K562 (cell line): Measurements from ENCODE around the gene PLCL1. TPM values are rescaled to one million over a fixed set of nuclear protein-coding genes. Genes with fewer than 3 reads are reported as not detected.

Experiments
- HCFC1 ChIP-seq: IDR thresholded peaks from 2 replicates; pipeline ENCODE4 v1.6.1; 2012; ENCODE audit warnings: low read depth, low read length, improper control_type of control experiment
- MTA1 ChIP-seq: fragments of 450-650 bp; IDR thresholded peaks from 2 replicates; pipeline ENCODE4 v1.6.1; 2017; ENCODE audit warnings: borderline replicate concordance
- NFXL1 ChIP-seq: fragments of 450-650 bp; formaldehyde crosslinking; IDR thresholded peaks from 2 replicates; pipeline ENCODE4 v1.4.0; 2021; ENCODE audit warnings: mild to moderate bottlenecking
- NR2F6 ChIP-seq: fragments of 450-650 bp; formaldehyde crosslinking; IDR thresholded peaks from 2 replicates; pipeline ENCODE4 v1.4.0; 2020; ENCODE audit warnings: mild to moderate bottlenecking
- polyA plus RNA-seq, 8 experiments: library from polyadenylated mRNA; depleted of rRNA in 4 of 8; stranded (reverse) in 5 of 8; unstranded in 3 of 8; fragments of >200 nt; fragmentation: Nextera tagmentation in 2 of 8; fragmentation: Illumina TruSeq in 1 of 8; extraction: Ambion mirVana in 2 of 8; extraction: Trizol in 1 of 8; gene quantifications; 2 replicates each; pipeline versions ENCODE4 v1.2.1 to v1.2.3, GENCODE V29; 2011 to 2014; ENCODE audit warnings: inconsistent platforms in 1 of 8, missing spikeins in 1 of 8
- total RNA-seq, 7 experiments: library from RNA; depleted of rRNA in 6 of 7; stranded (reverse); fragments of >200 nt in 6 of 7; fragmentation: Illumina TruSeq in 2 of 7; extraction: Trizol in 2 of 7; gene quantifications; 2 replicates each; pipeline versions ENCODE4 v1.2.1 to v1.2.3, GENCODE V29; 2011 to 2021; ENCODE audit warnings: low replicate concordance in 1 of 7
- TF ChIP-seq, protein P1 (sequence below): IDR thresholded peaks from 2 replicates; pipeline ENCODE4 v1.6.1; 2014; ENCODE audit warnings: antibody characterized with exemption
- TF ChIP-seq, protein P2 (sequence below): sonication (generic); formaldehyde crosslinking; IDR thresholded peaks from 2 replicates; pipeline ENCODE4 v1.8.1; 2023; ENCODE audit warnings: missing genetic modification reagents, mild to moderate bottlenecking, borderline replicate concordance

The PLCL1 gene
- total and polyA plus RNA-seq, 9 of the 15 experiments (the other 6 are each of a cell fraction or from before 2014, with no cell fraction given): 2.0 to 17.7 (median 8.6) TPM

DNA sequence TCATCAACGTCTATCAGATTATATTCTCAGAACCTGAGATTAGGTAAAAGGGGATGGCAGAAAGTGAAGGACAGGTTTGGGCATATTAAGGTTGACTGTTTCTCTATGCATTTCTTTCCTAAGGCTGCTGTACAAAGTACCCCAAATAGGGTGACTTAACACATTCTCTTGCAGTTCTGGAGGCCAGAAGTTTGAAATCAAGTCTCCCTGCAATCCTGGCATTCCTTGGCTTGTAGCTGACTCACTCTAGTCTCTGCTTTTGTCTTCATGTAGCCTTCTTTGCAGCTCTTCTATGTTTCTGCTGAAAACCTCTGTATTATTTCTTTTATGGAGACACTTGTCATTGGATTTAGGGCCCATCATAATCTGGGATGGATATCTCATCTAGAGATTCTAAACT lies 364.3 kb downstream of the PLCL1 start (continued):
- TF ChIP-seq, protein P1, sequence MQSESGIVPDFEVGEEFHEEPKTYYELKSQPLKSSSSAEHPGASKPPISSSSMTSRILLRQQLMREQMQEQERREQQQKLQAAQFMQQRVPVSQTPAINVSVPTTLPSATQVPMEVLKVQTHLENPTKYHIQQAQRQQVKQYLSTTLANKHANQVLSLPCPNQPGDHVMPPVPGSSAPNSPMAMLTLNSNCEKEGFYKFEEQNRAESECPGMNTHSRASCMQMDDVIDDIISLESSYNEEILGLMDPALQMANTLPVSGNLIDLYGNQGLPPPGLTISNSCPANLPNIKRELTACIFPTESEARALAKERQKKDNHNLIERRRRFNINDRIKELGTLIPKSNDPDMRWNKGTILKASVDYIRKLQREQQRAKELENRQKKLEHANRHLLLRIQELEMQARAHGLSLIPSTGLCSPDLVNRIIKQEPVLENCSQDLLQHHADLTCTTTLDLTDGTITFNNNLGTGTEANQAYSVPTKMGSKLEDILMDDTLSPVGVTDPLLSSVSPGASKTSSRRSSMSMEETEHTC: no peak
- TF ChIP-seq NR2F6 (CRISPR knock-in tag) (no peak), MTA1 (no peak), HCFC1 (no peak), NFXL1 (CRISPR knock-in tag) (no peak)
- TF ChIP-seq, protein P2, sequence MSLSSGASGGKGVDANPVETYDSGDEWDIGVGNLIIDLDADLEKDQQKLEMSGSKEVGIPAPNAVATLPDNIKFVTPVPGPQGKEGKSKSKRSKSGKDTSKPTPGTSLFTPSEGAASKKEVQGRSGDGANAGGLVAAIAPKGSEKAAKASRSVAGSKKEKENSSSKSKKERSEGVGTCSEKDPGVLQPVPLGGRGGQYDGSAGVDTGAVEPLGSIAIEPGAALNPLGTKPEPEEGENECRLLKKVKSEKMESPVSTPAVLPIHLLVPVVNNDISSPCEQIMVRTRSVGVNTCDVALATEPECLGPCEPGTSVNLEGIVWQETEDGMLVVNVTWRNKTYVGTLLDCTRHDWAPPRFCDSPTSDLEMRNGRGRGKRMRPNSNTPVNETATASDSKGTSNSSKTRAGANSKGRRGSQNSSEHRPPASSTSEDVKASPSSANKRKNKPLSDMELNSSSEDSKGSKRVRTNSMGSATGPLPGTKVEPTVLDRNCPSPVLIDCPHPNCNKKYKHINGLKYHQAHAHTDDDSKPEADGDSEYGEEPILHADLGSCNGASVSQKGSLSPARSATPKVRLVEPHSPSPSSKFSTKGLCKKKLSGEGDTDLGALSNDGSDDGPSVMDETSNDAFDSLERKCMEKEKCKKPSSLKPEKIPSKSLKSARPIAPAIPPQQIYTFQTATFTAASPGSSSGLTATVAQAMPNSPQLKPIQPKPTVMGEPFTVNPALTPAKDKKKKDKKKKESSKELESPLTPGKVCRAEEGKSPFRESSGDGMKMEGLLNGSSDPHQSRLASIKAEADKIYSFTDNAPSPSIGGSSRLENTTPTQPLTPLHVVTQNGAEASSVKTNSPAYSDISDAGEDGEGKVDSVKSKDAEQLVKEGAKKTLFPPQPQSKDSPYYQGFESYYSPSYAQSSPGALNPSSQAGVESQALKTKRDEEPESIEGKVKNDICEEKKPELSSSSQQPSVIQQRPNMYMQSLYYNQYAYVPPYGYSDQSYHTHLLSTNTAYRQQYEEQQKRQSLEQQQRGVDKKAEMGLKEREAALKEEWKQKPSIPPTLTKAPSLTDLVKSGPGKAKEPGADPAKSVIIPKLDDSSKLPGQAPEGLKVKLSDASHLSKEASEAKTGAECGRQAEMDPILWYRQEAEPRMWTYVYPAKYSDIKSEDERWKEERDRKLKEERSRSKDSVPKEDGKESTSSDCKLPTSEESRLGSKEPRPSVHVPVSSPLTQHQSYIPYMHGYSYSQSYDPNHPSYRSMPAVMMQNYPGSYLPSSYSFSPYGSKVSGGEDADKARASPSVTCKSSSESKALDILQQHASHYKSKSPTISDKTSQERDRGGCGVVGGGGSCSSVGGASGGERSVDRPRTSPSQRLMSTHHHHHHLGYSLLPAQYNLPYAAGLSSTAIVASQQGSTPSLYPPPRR (CRISPR knock-in tag): no peak
- TF ChIP-seq, all 486 proteins: peak for 0
